Activated naive CD4-positive, alpha-beta T cell treated with anti-CD3 and anti-CD28 coated beads for 36 hours (primary cell): Measurements from ENCODE around the gene PPFIBP1. TPM values are rescaled to one million over a fixed set of nuclear protein-coding genes. Genes with fewer than 3 reads are reported as not detected.

Experiments used
- CTCF ChIA-PET: fragments of 350-600 bp; sonication (Branson Sonifier 250); formaldehyde crosslinking; loops from one replicate; lab custom pipeline; 2021; ENCODE audit warnings: antibody characterized with exemption; lab: Charles Lee
- DNase-seq: peaks from one replicate; pipeline ENCODE4 v3.0.0-alpha.2; 2020
- H3K27ac Mint-ChIP-seq: one replicate; pipeline ENCODE4 v1.8.0; 2021; ENCODE audit warnings: mild to moderate bottlenecking, mixed read lengths
- H3K27me3 Mint-ChIP-seq: one replicate; pipeline ENCODE4 v1.8.0; 2021; ENCODE audit warnings: low read depth, mixed read lengths
- H3K36me3 Mint-ChIP-seq: one replicate; pipeline ENCODE4 v1.8.0; 2021; ENCODE audit warnings: low read depth, mixed read lengths
- H3K4me1 Mint-ChIP-seq: one replicate; pipeline ENCODE4 v1.8.0; 2021; ENCODE audit warnings: low read depth, mixed read lengths
- H3K4me3 Mint-ChIP-seq: one replicate; pipeline ENCODE4 v1.8.0; 2021; ENCODE audit warnings: mild to moderate bottlenecking, moderate library complexity, mixed read lengths
- H3K9me3 Mint-ChIP-seq: one replicate; pipeline ENCODE4 v1.8.0; 2021; ENCODE audit warnings: mixed read lengths
- intact Hi-C: fragments of 100-400 bp; cut with micrococcal nuclease; formaldehyde crosslinking; loops from one replicate; pipeline ENCODE4 v1.15.1; 2023
- total RNA-seq, 2 experiments: library from RNA; stranded (reverse); gene quantifications; one replicate each; pipeline ENCODE4 v1.2.3, GENCODE V29; 2021

Gene PPFIBP1
- total RNA-seq, 2 experiments from 2014 or later = 43.4 to 43.6 TPM

DNA sequence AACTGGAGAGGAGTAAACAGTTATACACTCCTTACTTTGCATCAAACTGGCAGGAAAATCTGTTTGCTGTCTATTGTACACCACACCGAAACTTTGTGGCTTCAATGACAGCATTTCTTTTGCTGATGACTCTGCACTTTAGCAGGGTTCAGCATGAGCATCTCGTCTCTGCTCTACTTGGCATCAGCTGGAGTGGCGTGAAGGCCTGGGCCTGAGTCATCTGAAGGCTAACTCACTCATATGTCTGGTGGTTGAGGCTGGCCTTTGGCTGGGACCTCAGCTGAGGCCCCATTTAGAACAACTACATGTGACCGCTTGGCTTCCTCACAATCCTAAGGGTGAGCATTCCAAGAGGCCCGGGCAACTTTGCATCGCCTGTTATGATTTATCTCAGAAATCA, 143.5 kb downstream of the PPFIBP1 start:
- no peaks in the 10 kb centered on the region for H3K27me3 Mint-ChIP-seq
- CTCF ChIA-PET = no interaction called here
- peaks cover 13% of the 10 kb centered on the region for H3K36me3 Mint-ChIP-seq
- intact Hi-C loops = no loop called here
- H3K9me3 Mint-ChIP-seq = no peaks in the 10 kb centered on the region
- no peaks in the 10 kb centered on the region for H3K4me1 Mint-ChIP-seq
- H3K27ac Mint-ChIP-seq = no peak overlapping the region
- H3K4me3 Mint-ChIP-seq = no peak overlapping the region
- DNase-seq = no peak

DNA sequence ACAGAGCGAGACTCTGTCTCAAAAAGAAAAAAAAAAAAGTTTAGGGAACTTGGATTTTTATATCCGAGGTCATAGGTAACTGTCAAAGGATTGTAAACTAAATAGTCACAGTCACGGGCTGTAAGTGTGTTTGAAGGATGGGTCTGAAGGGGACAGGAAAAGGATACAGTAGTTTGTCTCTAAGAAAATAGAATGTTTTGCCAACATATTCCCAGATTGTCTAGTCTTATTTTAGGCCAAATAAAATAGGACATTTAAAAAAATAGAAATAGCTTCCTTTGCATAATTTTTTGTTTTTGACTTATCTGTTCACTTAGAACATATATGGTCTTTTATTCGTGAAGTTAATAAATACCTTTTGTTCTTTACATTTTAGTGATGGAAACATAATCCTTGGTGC, 148.0 kb downstream of the PPFIBP1 start:
- H3K9me3 Mint-ChIP-seq = no peaks in the 10 kb centered on the region
- CTCF ChIA-PET = interaction anchor here (0.8 kb wide), 1 partner anchor 11 kb away, joined by 3 read pairs; no protein-coding TSS in a partner anchor
- H3K36me3 Mint-ChIP-seq = peaks cover 9% of the 10 kb centered on the region

DNA sequence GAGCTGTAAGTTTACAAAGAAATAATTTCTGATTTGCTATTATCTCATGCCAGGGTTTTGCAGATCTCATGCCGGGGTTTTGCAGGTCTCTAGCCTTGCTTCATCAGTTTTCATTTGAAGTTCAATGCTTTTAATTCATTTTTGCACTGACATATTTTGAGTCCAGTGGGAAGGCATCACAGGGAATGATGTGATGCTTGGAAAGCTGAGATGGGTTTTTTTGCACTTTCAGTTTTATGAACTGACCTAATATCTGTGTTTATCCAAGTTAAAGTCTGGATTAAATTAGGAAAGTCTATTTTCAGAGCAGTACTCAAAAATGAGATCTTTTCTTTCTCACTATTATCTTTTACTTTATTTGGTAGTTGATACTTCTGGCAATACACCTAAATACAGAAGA, 148.6 kb downstream of the PPFIBP1 start:
- Mint-ChIP-seq H3K4me3 (no peak overlapping the region), H3K36me3 (peaks cover 5% of the 10 kb centered on the region), H3K27ac (no peak overlapping the region), H3K27me3 (no peaks in the 10 kb centered on the region), H3K9me3 (no peaks in the 10 kb centered on the region), H3K4me1 (no peaks in the 10 kb centered on the region)
- intact Hi-C loops = no loop called here
- CTCF ChIA-PET = interaction anchor here (0.8 kb wide), 1 partner anchor 12 kb away, joined by 3 read pairs; no protein-coding TSS in a partner anchor
- DNase-seq = no peak

More for the DNA sequence above, 148.0 kb downstream of the PPFIBP1 start:
- Mint-ChIP-seq H3K27me3 (no peaks in the 10 kb centered on the region), H3K4me3 (no peak overlapping the region), H3K4me1 (no peaks in the 10 kb centered on the region), H3K27ac (no peak overlapping the region)
- DNase-seq = no peak
- intact Hi-C loops = no loop called here

DNA sequence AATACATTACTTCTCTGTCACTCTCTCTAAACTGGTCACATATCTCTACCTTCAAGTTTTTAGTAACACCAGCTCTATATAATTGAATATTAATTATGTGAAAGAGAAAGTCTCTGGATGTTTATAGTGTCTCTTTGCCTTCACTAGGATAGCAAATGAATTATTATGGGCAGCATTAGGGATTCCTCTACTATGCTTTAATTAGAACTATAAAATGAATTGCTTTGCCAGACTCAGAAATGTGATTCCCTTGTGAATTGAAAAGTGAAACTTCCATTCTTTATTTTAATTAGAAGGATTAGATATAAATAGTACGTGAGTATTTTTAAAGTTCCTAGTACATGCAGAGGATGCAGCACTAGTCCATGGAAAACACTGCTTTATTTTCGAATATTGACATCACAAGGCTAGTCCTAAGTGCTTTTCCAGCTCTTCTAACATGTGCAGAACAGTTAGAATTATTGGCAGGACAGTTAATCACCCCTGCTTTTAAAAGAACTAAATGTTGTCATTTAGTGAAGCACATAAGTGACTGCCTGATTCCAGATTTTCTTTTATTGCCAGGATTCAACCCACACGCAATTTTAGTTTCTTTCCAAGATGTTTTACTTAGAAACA, 149.2 kb downstream of the PPFIBP1 start:
- Mint-ChIP-seq H3K27me3 (no peaks in the 10 kb centered on the region), H3K27ac (no peak overlapping the region), H3K4me3 (no peak overlapping the region), H3K36me3 (peaks cover 4% of the 10 kb centered on the region), H3K9me3 (no peaks in the 10 kb centered on the region), H3K4me1 (no peaks in the 10 kb centered on the region)
- CTCF ChIA-PET = interaction anchor here (0.7 kb wide), 2 partner anchors 335 to 1011 kb away, joined by 3 read pairs; no protein-coding TSS in a partner anchor
- no peak for DNase-seq
- intact Hi-C loops = no loop called here

DNA sequence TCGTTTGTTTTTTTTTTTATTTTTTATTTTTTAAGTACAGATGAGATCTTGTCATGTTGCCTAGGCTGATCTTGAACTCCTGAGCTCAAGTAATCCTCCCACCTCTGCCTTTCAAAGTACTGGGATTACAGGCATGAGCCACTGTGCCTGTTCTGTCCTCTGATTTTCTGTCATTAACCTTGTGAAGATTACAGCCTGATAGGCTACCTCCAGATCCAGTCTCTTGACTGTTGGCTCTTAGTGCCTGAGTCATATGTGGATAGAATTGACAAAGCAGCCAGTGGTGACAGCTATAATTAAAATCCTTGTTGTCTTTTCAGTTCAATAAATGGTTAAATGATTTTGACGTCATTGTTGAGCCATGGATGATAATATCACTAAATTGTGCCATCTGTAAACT, 151.0 kb downstream of the PPFIBP1 start:
- peaks cover 7% of the 10 kb centered on the region for H3K36me3 Mint-ChIP-seq
- intact Hi-C loops = no loop called here
- H3K4me3 Mint-ChIP-seq = no peak overlapping the region
- no peaks in the 10 kb centered on the region for H3K27me3 Mint-ChIP-seq
- no peak overlapping the region for H3K27ac Mint-ChIP-seq
- H3K4me1 Mint-ChIP-seq = no peaks in the 10 kb centered on the region
- no peaks in the 10 kb centered on the region for H3K9me3 Mint-ChIP-seq
- no peak for DNase-seq
- CTCF ChIA-PET = no interaction called here

DNA sequence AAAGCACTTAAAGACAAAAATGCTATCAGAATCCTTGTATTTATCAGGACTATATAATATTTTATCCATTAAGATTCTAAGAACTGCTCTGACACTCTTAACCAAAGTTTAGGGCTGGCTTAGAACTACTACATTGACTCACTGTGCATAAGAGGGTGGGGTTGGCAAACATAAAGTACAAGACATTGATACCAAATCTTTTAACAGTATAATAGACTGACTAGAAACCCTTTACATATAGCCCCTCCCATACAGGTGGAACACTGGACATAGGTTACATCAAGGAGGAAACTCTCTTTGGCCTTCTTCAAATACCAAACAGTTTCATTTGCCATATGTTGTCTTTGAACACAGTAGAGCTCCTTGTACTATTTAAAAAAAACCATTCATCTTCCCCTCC, 156.6 kb downstream of the PPFIBP1 start:
- H3K27me3 Mint-ChIP-seq = no peaks in the 10 kb centered on the region
- no peak for DNase-seq
- no peaks in the 10 kb centered on the region for H3K9me3 Mint-ChIP-seq
- H3K4me3 Mint-ChIP-seq = no peak overlapping the region
- intact Hi-C loops = no loop called here
- H3K4me1 Mint-ChIP-seq = no peaks in the 10 kb centered on the region
- no peak overlapping the region for H3K27ac Mint-ChIP-seq
- peaks cover 5% of the 10 kb centered on the region for H3K36me3 Mint-ChIP-seq
- CTCF ChIA-PET = interaction anchor here (0.6 to 1.0 kb wide), 2 partner anchors 23 to 84 kb away, joined by 3 to 4 read pairs; no protein-coding TSS in a partner anchor

DNA sequence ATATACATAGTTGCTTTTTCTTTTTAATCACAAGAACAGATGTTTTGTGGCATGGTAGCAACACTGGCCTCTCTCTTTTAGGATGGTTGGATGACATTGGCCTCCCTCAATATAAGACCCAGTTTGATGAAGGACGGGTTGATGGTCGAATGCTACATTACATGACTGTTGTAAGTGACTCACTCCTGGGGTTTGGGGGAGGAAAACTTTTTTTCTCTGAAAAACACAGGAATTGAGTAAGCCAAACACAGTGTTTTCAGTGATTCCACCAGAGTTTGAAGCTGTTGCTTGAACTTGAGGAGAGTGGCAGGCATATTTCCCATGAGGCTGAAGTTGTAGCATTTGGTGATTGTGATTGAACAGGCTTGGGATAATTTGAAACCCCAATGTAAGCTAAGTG, 158.5 kb downstream of the PPFIBP1 start:
- no peaks in the 10 kb centered on the region for H3K4me1 Mint-ChIP-seq
- CTCF ChIA-PET = interaction anchor here (0.6 kb wide), 1 partner anchor 15 kb away, joined by 4 read pairs; no protein-coding TSS in a partner anchor
- H3K27ac Mint-ChIP-seq = no peak overlapping the region
- H3K36me3 Mint-ChIP-seq = peaks cover 6% of the 10 kb centered on the region
- H3K27me3 Mint-ChIP-seq = no peaks in the 10 kb centered on the region
- no peak for DNase-seq
- no peak overlapping the region for H3K4me3 Mint-ChIP-seq
- intact Hi-C loops = no loop called here
- H3K9me3 Mint-ChIP-seq = no peaks in the 10 kb centered on the region

DNA sequence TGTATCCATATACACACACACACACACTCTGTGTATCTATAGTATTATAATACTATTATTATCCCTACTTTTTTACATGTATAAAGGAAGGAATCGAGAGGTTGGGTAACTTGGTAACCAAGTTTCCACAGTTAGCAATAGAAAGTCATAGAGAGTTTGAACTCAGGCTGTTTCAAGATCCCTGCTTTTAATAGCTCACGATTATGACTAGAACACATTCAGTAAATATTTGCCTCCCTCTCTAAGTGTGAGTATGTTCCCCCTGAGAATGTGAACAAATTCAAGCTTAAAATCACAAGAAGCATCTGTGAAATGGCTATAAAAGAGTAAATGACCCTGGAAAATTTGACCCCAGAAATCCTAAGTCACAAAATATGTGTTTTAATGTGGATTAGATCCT, 161.3 kb downstream of the PPFIBP1 start:
- Mint-ChIP-seq H3K36me3 (peaks cover 11% of the 10 kb centered on the region), H3K4me1 (no peaks in the 10 kb centered on the region), H3K9me3 (no peaks in the 10 kb centered on the region), H3K27ac (no peak overlapping the region), H3K27me3 (no peaks in the 10 kb centered on the region), H3K4me3 (no peak overlapping the region)
- CTCF ChIA-PET = interaction anchor here (0.8 kb wide), 1 partner anchor 20 kb away, joined by 3 read pairs; no protein-coding TSS in a partner anchor
- DNase-seq = no peak
- intact Hi-C loops = no loop called here

DNA sequence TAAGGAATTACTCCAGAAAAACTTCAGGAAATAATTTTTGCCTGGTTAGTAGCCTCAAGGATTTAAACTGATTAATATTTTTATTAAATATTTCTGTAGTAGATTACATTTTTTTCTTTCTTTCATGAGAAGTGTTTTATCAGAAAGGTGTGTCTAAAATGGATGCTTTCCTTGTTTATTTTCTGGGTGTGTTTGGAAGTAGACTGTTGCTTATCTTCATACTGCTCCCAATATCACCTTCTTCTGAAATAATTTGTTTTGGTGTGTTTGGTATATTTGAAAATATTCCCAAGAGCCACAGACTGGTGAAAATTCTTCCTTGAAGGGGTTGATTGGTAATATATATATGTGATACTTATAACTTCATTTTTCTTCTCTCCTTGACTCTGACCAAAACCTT, 162.1 kb downstream of the PPFIBP1 start:
- H3K9me3 Mint-ChIP-seq = no peaks in the 10 kb centered on the region
- no peaks in the 10 kb centered on the region for H3K4me1 Mint-ChIP-seq
- H3K36me3 Mint-ChIP-seq = peaks cover 11% of the 10 kb centered on the region
- no peak overlapping the region for H3K4me3 Mint-ChIP-seq
- no peak overlapping the region for H3K27ac Mint-ChIP-seq
- no peak for DNase-seq
- intact Hi-C loops = no loop called here
- CTCF ChIA-PET = no interaction called here
- no peaks in the 10 kb centered on the region for H3K27me3 Mint-ChIP-seq

DNA sequence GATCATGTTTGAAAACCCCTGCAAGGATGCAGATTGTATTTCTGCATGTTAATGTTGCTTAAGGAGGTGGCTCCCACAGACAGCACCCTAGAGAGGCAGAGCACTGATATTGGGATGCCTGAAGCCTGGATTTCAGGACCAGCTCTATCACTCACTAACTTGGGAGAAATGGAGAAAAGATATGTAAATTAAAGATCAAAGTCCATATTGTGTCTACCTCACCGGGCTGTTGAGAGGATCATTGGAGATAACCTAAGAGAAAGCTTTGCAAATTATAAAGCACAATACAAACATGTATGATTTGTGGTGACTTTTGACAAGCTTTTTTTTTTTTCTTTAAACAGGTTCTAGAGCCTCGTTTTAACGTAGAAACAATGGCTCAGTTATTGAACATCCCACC, 164.7 kb downstream of the PPFIBP1 start:
- CTCF ChIA-PET = interaction anchor here (1.2 kb wide), 2 partner anchors 19 to 253 kb away, joined by 3 read pairs; no protein-coding TSS in a partner anchor
- peaks cover 10% of the 10 kb centered on the region for H3K36me3 Mint-ChIP-seq
- no peaks in the 10 kb centered on the region for H3K4me1 Mint-ChIP-seq
- H3K27ac Mint-ChIP-seq = no peak overlapping the region
- H3K4me3 Mint-ChIP-seq = no peak overlapping the region
- DNase-seq = no peak
- intact Hi-C loops = no loop called here
- no peaks in the 10 kb centered on the region for H3K9me3 Mint-ChIP-seq
- no peaks in the 10 kb centered on the region for H3K27me3 Mint-ChIP-seq

DNA sequence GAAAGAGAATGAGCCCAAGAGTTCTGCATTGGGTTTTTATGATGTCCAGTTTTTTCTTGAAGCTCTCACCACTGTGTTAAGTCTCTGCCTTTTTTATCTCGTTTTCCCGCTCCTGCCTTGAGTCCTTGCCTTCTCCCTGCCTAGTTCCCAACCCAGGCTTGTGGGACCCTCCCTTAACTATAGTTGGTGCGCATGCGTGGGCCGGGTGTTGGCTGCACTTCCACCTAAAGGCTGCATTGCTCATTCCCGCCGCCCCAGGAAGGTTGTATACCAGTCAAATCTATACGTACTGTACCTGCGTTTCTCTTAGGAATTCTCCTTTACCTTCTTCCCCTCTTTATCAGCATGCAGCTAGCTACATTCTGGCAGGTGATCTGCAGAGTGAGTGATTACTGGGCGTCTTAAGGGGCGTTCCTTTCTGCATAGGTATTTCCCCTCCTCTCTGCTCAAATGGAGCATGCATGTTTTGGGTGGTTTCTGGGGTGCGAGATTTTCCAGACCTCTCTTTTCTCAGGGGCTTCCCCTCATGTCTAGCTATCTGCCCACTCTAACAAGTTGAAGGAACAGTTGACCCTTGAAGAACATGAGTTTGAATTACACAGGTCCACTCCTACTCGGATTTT, 165.7 kb downstream of the PPFIBP1 start:
- intact Hi-C loops = no loop called here
- Mint-ChIP-seq H3K4me3 (no peak overlapping the region), H3K4me1 (no peaks in the 10 kb centered on the region), H3K36me3 (peaks cover 10% of the 10 kb centered on the region), H3K27me3 (no peaks in the 10 kb centered on the region), H3K27ac (no peak overlapping the region), H3K9me3 (no peaks in the 10 kb centered on the region)
- CTCF ChIA-PET = interaction anchor here (0.7 to 1.2 kb wide), 3 partner anchors 20 to 254 kb away, joined by 3 to 4 read pairs (median 3); no protein-coding TSS in a partner anchor
- DNase-seq = no peak

DNA sequence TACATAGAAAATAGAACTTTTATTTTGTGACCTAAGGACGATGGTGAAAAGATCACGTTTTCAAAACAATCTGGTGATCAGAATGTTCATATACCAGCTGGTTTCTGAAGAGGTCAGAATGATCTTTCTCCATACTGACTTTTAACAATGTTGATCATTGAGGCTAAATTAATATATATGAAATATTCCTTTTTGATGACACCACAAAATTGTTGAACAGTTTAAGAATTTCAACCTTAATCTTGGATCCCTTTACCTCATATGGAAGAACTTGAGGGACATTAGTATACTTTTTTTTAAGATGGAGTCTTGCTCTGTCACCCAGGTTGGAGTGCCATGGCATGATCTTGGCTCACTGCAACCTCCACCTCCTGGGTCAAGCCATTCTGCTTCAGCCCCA, 169.4 kb downstream of the PPFIBP1 start:
- H3K9me3 Mint-ChIP-seq = no peaks in the 10 kb centered on the region
- H3K4me1 Mint-ChIP-seq = no peaks in the 10 kb centered on the region
- H3K4me3 Mint-ChIP-seq = no peak overlapping the region
- H3K27me3 Mint-ChIP-seq = no peaks in the 10 kb centered on the region
- intact Hi-C loops = no loop called here
- peaks cover 8% of the 10 kb centered on the region for H3K36me3 Mint-ChIP-seq
- CTCF ChIA-PET = no interaction called here
- DNase-seq = no peak
- no peak overlapping the region for H3K27ac Mint-ChIP-seq
